Keratinocyte (primary cell): ENCODE measurements around the gene PHLDA3. TPM values are rescaled to one million over a fixed set of nuclear protein-coding genes. Genes with fewer than 3 reads are reported as not detected.

ENCODE experiments used
- DNase-seq: peaks from one replicate; pipeline ENCODE4 v3.0.0-alpha.2; 2011; ENCODE audit warnings: low read depth, missing footprints, low spot score
- FAIRE-seq: peaks from 2 replicates; lab custom pipeline; 2011; peaks lifted over from hg19 to GRCh38; lab: Jason Lieb, UNC
- H2AFZ ChIP-seq: 2 replicates; pipeline ENCODE4 v1.6.0; 2012; ENCODE audit warnings: low read length, control low read depth, inconsistent platforms; ENCODE audit not compliant: control insufficient read depth
- H3K27ac ChIP-seq: 2 replicates; pipeline ENCODE4 v1.5.1; 2011; ENCODE audit warnings: low read length; ENCODE audit not compliant: control insufficient read depth, insufficient read depth
- H3K27me3 ChIP-seq: 3 replicates; pipeline ENCODE4 v1.6.0; 2011; ENCODE audit warnings: low read length; ENCODE audit not compliant: control insufficient read depth, insufficient read depth; ENCODE audit errors: extremely low read depth
- H3K36me3 ChIP-seq, 2 experiments: 2 replicates in 1 of 2; 3 replicates in 1 of 2; pipeline ENCODE4 v1.5.1; 2011; ENCODE audit warnings: low read length in 2 of 2, mild to moderate bottlenecking in 1 of 2; ENCODE audit not compliant: control insufficient read depth in 2 of 2, insufficient read depth in 2 of 2; ENCODE audit errors: extremely low read depth in 1 of 2
- H3K4me1 ChIP-seq: 3 replicates; pipeline ENCODE4 v1.5.1; 2011; ENCODE audit warnings: low read length; ENCODE audit not compliant: control insufficient read depth, insufficient read depth; ENCODE audit errors: extremely low read depth
- H3K4me2 ChIP-seq: 3 replicates; pipeline ENCODE4 v1.6.0; 2011; ENCODE audit warnings: low read depth, low read length; ENCODE audit not compliant: control insufficient read depth, insufficient read depth; ENCODE audit errors: extremely low read depth
- H3K4me3 ChIP-seq, 3 experiments: fragments of 200-600 bp in 1 of 3; sonication (generic) in 1 of 3; 2 replicates in 2 of 3; 3 replicates in 1 of 3; pipeline ENCODE4 v1.5.1; 2011 to 2016; ENCODE audit warnings: low read length in 3 of 3, mild to moderate bottlenecking in 3 of 3, control low read depth in 2 of 3, inconsistent platforms in 1 of 3, low read depth in 1 of 3, mixed read lengths in 1 of 3, mixed run types in 1 of 3, moderate library complexity in 1 of 3; ENCODE audit not compliant: control insufficient read depth in 2 of 3, insufficient read depth in 2 of 3; ENCODE audit errors: extremely low read depth in 1 of 3
- H3K79me2 ChIP-seq: 2 replicates; pipeline ENCODE4 v1.6.0; 2012; ENCODE audit warnings: low read length; ENCODE audit not compliant: control insufficient read depth, insufficient read depth
- H3K9ac ChIP-seq: 3 replicates; pipeline ENCODE4 v1.6.0; 2011; ENCODE audit warnings: low read length; ENCODE audit not compliant: control insufficient read depth, insufficient read depth; ENCODE audit errors: extremely low read depth
- H3K9me1 ChIP-seq: 3 replicates; pipeline ENCODE4 v1.6.0; 2011; ENCODE audit warnings: low read length; ENCODE audit not compliant: control insufficient read depth, insufficient read depth; ENCODE audit errors: extremely low read depth
- H3K9me3 ChIP-seq: 2 replicates; pipeline ENCODE4 v1.5.1; 2012; ENCODE audit warnings: low read depth, low read length; ENCODE audit not compliant: control insufficient read depth
- H4K20me1 ChIP-seq: 3 replicates; pipeline ENCODE4 v1.6.0; 2011; ENCODE audit warnings: low read length; ENCODE audit not compliant: control insufficient read depth, insufficient read depth; ENCODE audit errors: extremely low read depth
- EZH2 ChIP-seq: IDR thresholded peaks from one replicate; pipeline ENCODE4 v1.6.1; 2012; ENCODE audit warnings: inconsistent platforms, mild to moderate bottlenecking, low read length, moderate library complexity
- dilution Hi-C: fragments of 300-500 bp; cut with MboI; formaldehyde crosslinking; loops from one replicate; pipeline ENCODE4 v1.7.0; 2020; ENCODE audit warnings: low sequenced_read_pairs; ENCODE audit not compliant: extremely low pct_ligation_motif_present
- polyA plus RNA-seq, 5 experiments: library from polyadenylated mRNA; depleted of rRNA in 3 of 5; stranded (reverse) in 3 of 5; stranded (forward) in 1 of 5; unstranded in 1 of 5; fragments of >200 nt; gene quantifications; 1 replicate in 1 of 5; 2 replicates in 3 of 5; 3 replicates in 1 of 5; pipeline versions ENCODE4 v1.2.1 to v1.2.3, GENCODE V29; 2011 to 2012; ENCODE audit warnings: missing spikeins in 2 of 5, low read depth in 1 of 5, low replicate concordance in 1 of 5
- TF ChIP-seq, protein P1 (sequence below), 3 experiments: IDR thresholded peaks in 1 of 3; conservative IDR thresholded peaks in 1 of 3; optimal IDR thresholded peaks in 1 of 3; 2 replicates in 2 of 3; 3 replicates in 1 of 3; pipeline versions ENCODE3 to v1.5.1; 2011; ENCODE audit warnings: low read length in 3 of 3, mild to moderate bottlenecking in 3 of 3, moderate library complexity in 2 of 3, control low read depth in 1 of 3, inconsistent platforms in 1 of 3; ENCODE audit not compliant: insufficient read depth in 2 of 3; ENCODE audit errors: extremely low read depth in 1 of 3

The PHLDA3 gene
- polyA plus RNA-seq, 1 donor (not counting 4 experiments of a cell fraction or from before 2014, with no cell fraction given) = 48.2 TPM

DNA sequence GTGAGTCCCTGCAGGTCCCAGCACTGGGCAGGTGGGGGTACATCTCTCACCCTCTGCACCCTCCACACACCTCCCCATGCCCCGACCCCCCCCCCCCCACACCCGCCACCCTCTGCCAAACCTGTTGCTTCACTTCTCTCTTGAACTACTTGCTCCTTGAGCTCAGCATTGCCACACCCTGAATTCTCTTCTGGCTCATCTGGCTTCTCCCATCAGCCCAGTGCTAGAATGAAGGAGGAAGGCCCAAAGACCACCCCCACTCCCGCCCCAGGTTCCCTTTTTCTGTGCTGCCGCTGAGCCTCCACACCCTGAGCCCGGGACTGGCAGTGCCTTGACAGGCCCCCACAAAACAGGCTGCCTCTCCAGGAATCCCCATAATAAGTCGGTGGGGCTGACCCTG is 41.0 kb downstream of the PHLDA3 start:
- H3K4me1 ChIP-seq = no peaks in the 10 kb centered on the region
- no peaks in the 10 kb centered on the region for H3K9me3 ChIP-seq
- dilution Hi-C loops = no loop called here
- DNase-seq (no peak), FAIRE-seq (no peak)
- H4K20me1 ChIP-seq = no peaks in the 10 kb centered on the region
- H2AFZ ChIP-seq = no peak overlapping the region
- TF ChIP-seq, protein P1, sequence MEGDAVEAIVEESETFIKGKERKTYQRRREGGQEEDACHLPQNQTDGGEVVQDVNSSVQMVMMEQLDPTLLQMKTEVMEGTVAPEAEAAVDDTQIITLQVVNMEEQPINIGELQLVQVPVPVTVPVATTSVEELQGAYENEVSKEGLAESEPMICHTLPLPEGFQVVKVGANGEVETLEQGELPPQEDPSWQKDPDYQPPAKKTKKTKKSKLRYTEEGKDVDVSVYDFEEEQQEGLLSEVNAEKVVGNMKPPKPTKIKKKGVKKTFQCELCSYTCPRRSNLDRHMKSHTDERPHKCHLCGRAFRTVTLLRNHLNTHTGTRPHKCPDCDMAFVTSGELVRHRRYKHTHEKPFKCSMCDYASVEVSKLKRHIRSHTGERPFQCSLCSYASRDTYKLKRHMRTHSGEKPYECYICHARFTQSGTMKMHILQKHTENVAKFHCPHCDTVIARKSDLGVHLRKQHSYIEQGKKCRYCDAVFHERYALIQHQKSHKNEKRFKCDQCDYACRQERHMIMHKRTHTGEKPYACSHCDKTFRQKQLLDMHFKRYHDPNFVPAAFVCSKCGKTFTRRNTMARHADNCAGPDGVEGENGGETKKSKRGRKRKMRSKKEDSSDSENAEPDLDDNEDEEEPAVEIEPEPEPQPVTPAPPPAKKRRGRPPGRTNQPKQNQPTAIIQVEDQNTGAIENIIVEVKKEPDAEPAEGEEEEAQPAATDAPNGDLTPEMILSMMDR (optimal IDR thresholded peaks at IDR 0.05 in 1 of 3, IDR thresholded peaks at IDR 0.05 in 1 of 3, conservative IDR thresholded peaks at IDR 0.05 in 1 of 3; ENCODE audit: extremely low read depth in 1 of 3, insufficient read depth in 2 of 3, low read length in 3 of 3) = no peak
- TF ChIP-seq EZH2 = no peak
- H3K36me3 ChIP-seq = no peaks in the 10 kb centered on the region
- H3K9ac ChIP-seq = no peak overlapping the region
- no peak overlapping the region for H3K4me2 ChIP-seq
- H3K27me3 ChIP-seq = no peaks in the 10 kb centered on the region
- no peaks in the 10 kb centered on the region for H3K9me1 ChIP-seq
- no peak overlapping the region for H3K4me3 ChIP-seq
- H3K79me2 ChIP-seq = no peaks in the 10 kb centered on the region
- no peak overlapping the region for H3K27ac ChIP-seq

DNA sequence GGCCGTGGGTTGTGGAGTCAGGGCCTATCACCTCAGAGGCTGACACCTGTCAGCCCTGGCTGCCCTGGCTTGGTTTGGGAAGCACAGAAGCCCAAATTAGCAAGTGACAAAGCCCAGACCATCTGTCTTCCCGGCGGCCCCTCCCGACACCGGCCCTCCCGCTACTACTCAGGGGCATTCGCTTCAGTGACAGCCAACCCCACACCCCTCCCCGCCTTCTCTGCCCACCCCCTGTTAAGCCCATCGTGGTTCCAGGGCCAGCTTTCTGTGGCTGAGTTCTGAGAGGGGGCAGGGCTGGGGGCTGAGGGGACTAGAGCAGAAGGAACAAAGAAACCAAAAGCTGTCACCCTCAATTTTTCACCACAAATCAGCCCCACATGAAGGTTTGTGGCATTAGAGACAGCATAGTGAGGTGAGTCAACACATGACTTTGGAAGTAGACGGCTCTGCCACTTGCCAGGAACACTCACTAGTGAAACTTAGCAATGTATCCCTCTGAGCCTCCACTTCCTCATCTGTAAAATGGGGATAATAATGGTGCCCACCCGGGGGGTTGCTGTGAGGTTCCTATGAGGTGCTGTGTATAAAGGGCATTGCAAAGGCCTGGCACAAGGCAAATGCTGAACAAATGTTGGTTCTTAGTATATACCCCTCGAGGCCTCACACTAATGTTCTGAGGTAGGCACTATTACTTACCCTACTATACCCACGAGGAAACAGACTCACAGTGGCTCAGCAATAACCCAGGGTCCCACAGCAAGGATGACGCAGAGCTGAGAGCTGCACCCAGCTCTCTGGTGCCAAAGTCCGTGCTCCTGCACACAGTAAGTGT is 42.3 kb downstream of the PHLDA3 start:
- Histone ChIP-seq H2AFZ (no peak overlapping the region), H3K27ac (no peak overlapping the region), H3K9ac (no peak overlapping the region), H3K4me1 (no peaks in the 10 kb centered on the region), H3K36me3 (no peaks in the 10 kb centered on the region), H3K79me2 (no peaks in the 10 kb centered on the region), H3K9me1 (no peaks in the 10 kb centered on the region), H3K27me3 (peaks cover 4% of the 10 kb centered on the region), H4K20me1 (no peaks in the 10 kb centered on the region), H3K4me2 (no peak overlapping the region), H3K9me3 (no peaks in the 10 kb centered on the region), H3K4me3 (no peak overlapping the region)
- TF ChIP-seq, protein P1 (optimal IDR thresholded peaks at IDR 0.05 in 1 of 3, IDR thresholded peaks at IDR 0.05 in 1 of 3, conservative IDR thresholded peaks at IDR 0.05 in 1 of 3; ENCODE audit: extremely low read depth in 1 of 3, insufficient read depth in 2 of 3, low read length in 3 of 3) = no peak
- no peak for TF ChIP-seq EZH2
- dilution Hi-C loops = no loop called here
- FAIRE-seq (no peak), DNase-seq (no peak)
